ENCODE results near the gene KY.
"Not testable (repeated sequence)": the region's sequence is repeated elsewhere in the genome, so short reads cannot be mapped to it uniquely, and the experiment has no call there.

KY gene

GRCh38 chr3:134600685-134601463 lies 49.9 kb downstream of the KY start:
- Histone ChIP-seq H3K36me3 (ENCODE audit: insufficient read depth, low read length) (no peaks in the 10 kb centered on the region), H3K9me3 (ENCODE audit: control insufficient read depth, insufficient read depth, low read length) (no peaks in the 10 kb centered on the region), H3K4me1 (ENCODE audit: insufficient read depth, low read length) (no peaks in the 10 kb centered on the region), H3K9ac (ENCODE audit: low read depth, low read length) (no peak overlapping the region; the same call in 1 of the 2 replicates)

- H3K36me3 ChIP-seq (ENCODE audit: insufficient read depth, low read length), result no peaks in the 10 kb centered on the region
- H3K9me3 ChIP-seq (ENCODE audit: control insufficient read depth, insufficient read depth, low read length), result no peaks in the 10 kb centered on the region
- no peaks in the 10 kb centered on the region for H3K4me1 ChIP-seq (ENCODE audit: insufficient read depth, low read length)
- no peak overlapping the region for H3K9ac ChIP-seq (ENCODE audit: low read depth, low read length)
Observed at GRCh38 chr3:134600206-134600605, 50.6 kb downstream of the KY start.

GRCh38 chr3:134598763-134599545 lies 51.9 kb downstream of the KY start:
- no peaks in the 10 kb centered on the region for H3K9me3 ChIP-seq (ENCODE audit: control insufficient read depth, insufficient read depth, low read length)
- H3K4me1 ChIP-seq (ENCODE audit: insufficient read depth, low read length), result no peaks in the 10 kb centered on the region
- no peaks in the 10 kb centered on the region for H3K36me3 ChIP-seq (ENCODE audit: insufficient read depth, low read length)
- no peak overlapping the region for H3K9ac ChIP-seq (ENCODE audit: low read depth, low read length)

- H3K4me1 ChIP-seq (ENCODE audit: insufficient read depth, low read length), result no peaks in the 10 kb centered on the region
- H3K9me3 ChIP-seq (ENCODE audit: control insufficient read depth, insufficient read depth, low read length), result no peaks in the 10 kb centered on the region
- H3K9ac ChIP-seq (ENCODE audit: low read depth, low read length), result no peak overlapping the region
- no peaks in the 10 kb centered on the region for H3K36me3 ChIP-seq (ENCODE audit: insufficient read depth, low read length)
Observed at GRCh38 chr3:134597390-134597970, 53.3 kb downstream of the KY start.

- not testable (repeated sequence) for H3K9me3 ChIP-seq (ENCODE audit: control insufficient read depth, insufficient read depth, low read length); H3K4me1 ChIP-seq (ENCODE audit: insufficient read depth, low read length); H3K36me3 ChIP-seq (ENCODE audit: insufficient read depth, low read length); H3K9ac ChIP-seq (ENCODE audit: low read depth, low read length)
Observed at GRCh38 chr3:134594986-134595385, 55.8 kb downstream of the KY start.

- H3K9me3 ChIP-seq (ENCODE audit: control insufficient read depth, insufficient read depth, low read length), result no peaks in the 10 kb centered on the region
- H3K4me1 ChIP-seq (ENCODE audit: insufficient read depth, low read length), result no peaks in the 10 kb centered on the region
- no peak overlapping the region for H3K9ac ChIP-seq (ENCODE audit: low read depth, low read length)
- H3K36me3 ChIP-seq (ENCODE audit: insufficient read depth, low read length), result no peaks in the 10 kb centered on the region
Observed at GRCh38 chr3:134594331-134594741, 56.5 kb downstream of the KY start.

- H3K9ac ChIP-seq (ENCODE audit: low read depth, low read length), result no peak overlapping the region
- H3K9me3 ChIP-seq (ENCODE audit: control insufficient read depth, insufficient read depth, low read length), result no peaks in the 10 kb centered on the region
- no peaks in the 10 kb centered on the region for H3K36me3 ChIP-seq (ENCODE audit: insufficient read depth, low read length)
- H3K4me1 ChIP-seq (ENCODE audit: insufficient read depth, low read length), result no peaks in the 10 kb centered on the region
Observed at GRCh38 chr3:134592806-134593205, 58.0 kb downstream of the KY start.

GRCh38 chr3:134590766-134591165 lies 60.1 kb downstream of the KY start:
- Histone ChIP-seq H3K4me1 (ENCODE audit: insufficient read depth, low read length) (no peaks in the 10 kb centered on the region), H3K36me3 (ENCODE audit: insufficient read depth, low read length) (no peaks in the 10 kb centered on the region), H3K9me3 (ENCODE audit: control insufficient read depth, insufficient read depth, low read length) (no peaks in the 10 kb centered on the region), H3K9ac (ENCODE audit: low read depth, low read length) (no peak overlapping the region)

- Histone ChIP-seq H3K36me3 (ENCODE audit: insufficient read depth, low read length) (no peaks in the 10 kb centered on the region), H3K9ac (ENCODE audit: low read depth, low read length) (no peak overlapping the region), H3K9me3 (ENCODE audit: control insufficient read depth, insufficient read depth, low read length) (peaks cover 6% of the 10 kb centered on the region; the same call in 1 of the 2 replicates), H3K4me1 (ENCODE audit: insufficient read depth, low read length) (no peaks in the 10 kb centered on the region)
Observed at GRCh38 chr3:134579141-134579665, 71.6 kb downstream of the KY start.

- Histone ChIP-seq H3K9me3 (ENCODE audit: control insufficient read depth, insufficient read depth, low read length) (peaks cover 6% of the 10 kb centered on the region; the same call in 1 of the 2 replicates), H3K4me1 (ENCODE audit: insufficient read depth, low read length) (no peaks in the 10 kb centered on the region), H3K9ac (ENCODE audit: low read depth, low read length) (no peak overlapping the region), H3K36me3 (ENCODE audit: insufficient read depth, low read length) (no peaks in the 10 kb centered on the region)
Observed at GRCh38 chr3:134576831-134577230, 74.0 kb downstream of the KY start.

GRCh38 chr3:134576426-134576825 lies 74.4 kb downstream of the KY start:
- peaks cover 6% of the 10 kb centered on the region; the same call in 1 of the 2 replicates for H3K9me3 ChIP-seq (ENCODE audit: control insufficient read depth, insufficient read depth, low read length)
- H3K4me1 ChIP-seq (ENCODE audit: insufficient read depth, low read length), result no peaks in the 10 kb centered on the region
- no peaks in the 10 kb centered on the region for H3K36me3 ChIP-seq (ENCODE audit: insufficient read depth, low read length)
- H3K9ac ChIP-seq (ENCODE audit: low read depth, low read length), result no peak overlapping the region

- H3K9me3 ChIP-seq (ENCODE audit: control insufficient read depth, insufficient read depth, low read length); H3K9ac ChIP-seq (ENCODE audit: low read depth, low read length); H3K36me3 ChIP-seq (ENCODE audit: insufficient read depth, low read length); H3K4me1 ChIP-seq (ENCODE audit: insufficient read depth, low read length): not testable (repeated sequence)
Observed at GRCh38 chr3:134569899-134570298, 80.9 kb downstream of the KY start.

GRCh38 chr3:134568790-134569189 lies 82.0 kb downstream of the KY start:
- Histone ChIP-seq H3K9me3 (ENCODE audit: control insufficient read depth, insufficient read depth, low read length) (no peaks in the 10 kb centered on the region), H3K9ac (ENCODE audit: low read depth, low read length) (no peak overlapping the region), H3K36me3 (ENCODE audit: insufficient read depth, low read length) (no peaks in the 10 kb centered on the region), H3K4me1 (ENCODE audit: insufficient read depth, low read length) (no peaks in the 10 kb centered on the region)

- Histone ChIP-seq H3K9ac (ENCODE audit: low read depth, low read length) (no peak overlapping the region), H3K36me3 (ENCODE audit: insufficient read depth, low read length) (no peaks in the 10 kb centered on the region), H3K4me1 (ENCODE audit: insufficient read depth, low read length) (peaks cover 6% of the 10 kb centered on the region), H3K9me3 (ENCODE audit: control insufficient read depth, insufficient read depth, low read length) (no peaks in the 10 kb centered on the region)
Observed at GRCh38 chr3:134567605-134568004, 83.2 kb downstream of the KY start.

Measured in ES-I3 (cell line).